Fibroblast of peridontal ligament (primary cell): Measurements from ENCODE around the gene ACBD6.

Source experiments
- DNase-seq: peaks from one replicate; pipeline ENCODE4 v3.0.0-alpha.2; 2010; ENCODE audit errors: extremely low read depth

ACBD6 gene

GRCh38 chr1:180370597-180370996 is 131.8 kb downstream of the ACBD6 start:
- DNase-seq, result no peak

- no peak for DNase-seq
Measured at GRCh38 chr1:180370188-180370587, 132.2 kb downstream of the ACBD6 start.

- no peak for DNase-seq
Measured at GRCh38 chr1:180369061-180369460, 133.3 kb downstream of the ACBD6 start.

GRCh38 chr1:180366371-180367068 is 135.9 kb downstream of the ACBD6 start:
- DNase-seq, result no peak

- no peak for DNase-seq
Measured at GRCh38 chr1:180365039-180365438, 137.3 kb downstream of the ACBD6 start.

- DNase-seq, result no peak
Measured at GRCh38 chr1:180363246-180363995, 139.0 kb downstream of the ACBD6 start.

- DNase-seq, result peak; percentile 49
Measured at GRCh38 chr1:180360333-180361075, 141.9 kb downstream of the ACBD6 start.

- no peak for DNase-seq
Measured at GRCh38 chr1:180358649-180359048, 143.7 kb downstream of the ACBD6 start.

GRCh38 chr1:180353945-180354344 is 148.4 kb downstream of the ACBD6 start:
- no peak for DNase-seq

GRCh38 chr1:180352588-180352987 is 149.8 kb downstream of the ACBD6 start:
- DNase-seq, result no peak

GRCh38 chr1:180352021-180352420 is 150.4 kb downstream of the ACBD6 start:
- no peak for DNase-seq

GRCh38 chr1:180345148-180345547 is 157.2 kb downstream of the ACBD6 start:
- DNase-seq, result no peak

GRCh38 chr1:180343921-180344769 is 158.2 kb downstream of the ACBD6 start:
- peak; percentile 45 for DNase-seq

GRCh38 chr1:180327089-180327488 is 175.3 kb downstream of the ACBD6 start:
- no peak for DNase-seq

GRCh38 chr1:180312926-180313325 is 189.5 kb downstream of the ACBD6 start:
- peak; percentile 18 for DNase-seq

- no peak for DNase-seq
Measured at GRCh38 chr1:180311011-180311730, 191.2 kb downstream of the ACBD6 start.

GRCh38 chr1:180310095-180310494 is 192.3 kb downstream of the ACBD6 start:
- peak; percentile 29 for DNase-seq

GRCh38 chr1:180309338-180309737 is 193.0 kb downstream of the ACBD6 start:
- peak; percentile 56 for DNase-seq

GRCh38 chr1:180301135-180301742 is 201.1 kb downstream of the ACBD6 start:
- peak; percentile 45 for DNase-seq

- DNase-seq, result no peak
Measured at GRCh38 chr1:180299479-180300221, 202.7 kb downstream of the ACBD6 start.
